GM10248 (cell line): ENCODE measurements around the gene CEP170.

Source experiments
- CTCF ChIA-PET: fragments of 300-600 bp; sonication (Branson Sonifier 250); formaldehyde crosslinking; extraction: SDS; loops from one replicate; lab custom pipeline; 2021; ENCODE audit warnings: antibody characterized with exemption; lab: Yijun Ruan, JAX
- POLR2A ChIA-PET: fragments of 350-650 bp; sonication (Branson Sonifier 250); formaldehyde crosslinking; extraction: SDS; loops from one replicate; lab custom pipeline; 2020; ENCODE audit warnings: antibody characterized with exemption; lab: Yijun Ruan, JAX
- DNase-seq: peaks from one replicate; pipeline ENCODE4 v3.0.0; 2012; ENCODE audit errors: extremely low spot score
- CTCF ChIP-seq: IDR thresholded peaks from 2 replicates; pipeline ENCODE4 v1.5.1; 2012; ENCODE audit warnings: mild to moderate bottlenecking, low read depth; ENCODE audit errors: extremely low read depth, missing control alignments, control extremely low read depth

The CEP170 gene

GRCh38 chr1:243233908-243234307 lies 21.2 kb downstream of the CEP170 start:
- TF ChIP-seq CTCF: no peak
- ChIA-PET CTCF (interaction anchor here (0.9 to 4.4 kb wide), 6 partner anchors 9 to 20 kb away, joined by 3 to 11 read pairs (median 3); no protein-coding TSS in a partner anchor), POLR2A (no interaction called here)
- no peak for DNase-seq

- no peak for DNase-seq
- CTCF ChIA-PET: interaction anchor here (1.3 kb wide), 2 partner anchors 11 to 24 kb away, joined by 3 to 4 read pairs; partner anchors contain the start of genes CEP170 and SDCCAG8
- TF ChIP-seq CTCF: no peak
- POLR2A ChIA-PET: no interaction called here
These were observed 24.2 kb downstream of the CEP170 start for GRCh38 chr1:243230914-243231313.

- no peak for TF ChIP-seq CTCF
- POLR2A ChIA-PET: no interaction called here
- CTCF ChIA-PET: interaction anchor here (1.5 kb wide), 1 partner anchor 8 kb away, joined by 3 read pairs; no protein-coding TSS in a partner anchor
These were observed 25.6 kb downstream of the CEP170 start for GRCh38 chr1:243229526-243229925.

GRCh38 chr1:243227622-243228021 lies 27.5 kb downstream of the CEP170 start:
- ChIA-PET CTCF (interaction anchor here (1.6 kb wide), 1 partner anchor 17 kb away, joined by 3 read pairs; no protein-coding TSS in a partner anchor), POLR2A (no interaction called here)
- DNase-seq: no peak

More at GRCh38 chr1:243229526-243229925, 25.6 kb downstream of the CEP170 start:
- DNase-seq: no peak

GRCh38 chr1:243218059-243218458 lies 37.0 kb downstream of the CEP170 start:
- TF ChIP-seq CTCF: no peak
- CTCF ChIA-PET: interaction anchor here (2.4 kb wide), 1 partner anchor 15 kb away, joined by 7 read pairs; no protein-coding TSS in a partner anchor
- no peak for DNase-seq
- POLR2A ChIA-PET: no interaction called here

More at GRCh38 chr1:243227622-243228021, 27.5 kb downstream of the CEP170 start:
- no peak for TF ChIP-seq CTCF

GRCh38 chr1:243217349-243217748 lies 37.7 kb downstream of the CEP170 start:
- ChIA-PET CTCF (no interaction called here), POLR2A (no interaction called here)
- TF ChIP-seq CTCF: no peak
- no peak for DNase-seq
